ENCODE data around the gene BTF3. TPM values are rescaled to one million over a fixed set of nuclear protein-coding genes. Genes with fewer than 3 reads are reported as not detected.

Gene BTF3
- total and polyA plus RNA-seq, 4 donors = 370 to 645 (median 516) TPM

DNA sequence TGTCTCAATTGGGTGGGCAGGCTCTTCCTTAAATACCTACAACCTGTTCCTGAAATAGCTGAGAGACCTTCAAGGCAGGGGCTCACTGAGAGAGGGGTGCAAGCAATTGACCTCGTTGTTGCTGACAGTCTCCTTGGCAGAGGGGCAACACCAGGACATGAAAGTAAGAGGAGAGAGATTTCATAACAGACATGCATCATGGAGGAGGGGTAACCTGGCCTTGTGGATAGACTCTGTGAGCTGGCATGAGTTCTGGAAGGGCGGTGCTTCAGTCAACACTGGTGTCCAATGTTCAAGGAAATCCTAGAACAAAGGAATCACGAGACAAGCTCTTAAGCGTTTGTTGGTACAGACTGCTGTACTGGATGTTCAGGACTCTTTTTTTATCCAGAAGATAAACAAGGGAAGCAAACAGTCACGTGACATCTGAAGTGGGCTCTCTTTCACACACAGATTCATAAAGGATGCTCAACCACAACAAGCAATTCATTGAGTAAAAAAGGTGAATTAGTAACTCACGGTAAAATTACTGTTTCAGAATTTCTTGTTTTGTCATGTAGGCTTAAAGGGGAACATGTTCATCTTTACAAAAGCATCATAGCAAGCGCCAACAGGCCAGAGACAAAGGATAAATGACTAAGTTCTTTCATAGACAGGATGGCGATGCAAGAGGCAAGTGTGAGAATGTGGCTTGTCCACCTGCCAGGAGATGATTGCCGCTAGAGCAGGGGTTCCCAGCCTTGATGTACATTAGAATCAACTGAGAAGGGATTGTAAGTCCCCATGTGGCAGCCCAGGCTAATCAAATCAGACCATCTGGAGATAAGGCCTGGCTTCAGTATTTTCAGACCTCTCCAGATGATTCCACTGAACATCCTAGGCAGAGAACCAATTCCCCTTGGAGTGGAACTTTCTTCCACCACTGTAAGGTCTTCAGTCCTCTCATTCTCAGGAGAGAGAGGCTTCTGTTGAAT lies 46.5 kb downstream of the BTF3 start:
- no peak overlapping the region for H3K4me3 ChIP-seq
- peak overlapping the region in 1 of 2 donors; percentile 68 for H3K27ac ChIP-seq (ENCODE audit: low read depth in 1 of 2, low read length in 1 of 2)
- H3K27me3 ChIP-seq (ENCODE audit: control insufficient read depth in 3 of 3, insufficient read depth in 3 of 3, low read length in 2 of 3) = no peaks in the 10 kb centered on the region
- no peaks in the 10 kb centered on the region for H3K9me3 ChIP-seq (ENCODE audit: control insufficient read depth in 4 of 4, insufficient read depth in 3 of 4, low read length in 3 of 4)
- TF ChIP-seq CTCF (IDR thresholded peaks at IDR 0.05; ENCODE audit: control extremely low read depth, extremely low read depth) = no peak
- WGBS, 2 donors = 54 to 74% methylated on average over 9 of the region's 9 CpGs
- peaks cover 0 to 16% (median 11%) of the 10 kb centered on the region in 5 donors for H3K4me1 ChIP-seq (ENCODE audit: control insufficient read depth in 5 of 5, insufficient read depth in 5 of 5, low read length in 5 of 5)
- no peak overlapping the region for H3K9ac ChIP-seq (ENCODE audit: insufficient read depth in 1 of 2, low read length in 2 of 2)
- DNase-seq (peak in 2 of 3 donors; percentile 31 to 59), ATAC-seq (ENCODE audit: insufficient read depth, low FRiP score) (no peak)
- no peaks in the 10 kb centered on the region for H3K36me3 ChIP-seq (ENCODE audit: control insufficient read depth in 4 of 4, insufficient read depth in 4 of 4, low read length in 4 of 4)

- H3K27me3 ChIP-seq (ENCODE audit: control insufficient read depth in 3 of 3, insufficient read depth in 3 of 3, low read length in 2 of 3) = no peaks in the 10 kb centered on the region
- DNase-seq = no peak
- 88 to 95% methylated on average over 1 of the region's 1 CpG for WGBS, 2 donors
- H3K9me3 ChIP-seq (ENCODE audit: control insufficient read depth in 4 of 4, insufficient read depth in 3 of 4, low read length in 3 of 4) = no peaks in the 10 kb centered on the region
- no peak for ATAC-seq (ENCODE audit: insufficient read depth, low FRiP score)
- TF ChIP-seq CTCF (IDR thresholded peaks at IDR 0.05; ENCODE audit: control extremely low read depth, extremely low read depth) = no peak
- H3K4me3 ChIP-seq = no peak overlapping the region
- H3K9ac ChIP-seq (ENCODE audit: insufficient read depth in 1 of 2, low read length in 2 of 2) = no peak overlapping the region
- peak overlapping the region in 1 of 2 donors; percentile 68 for H3K27ac ChIP-seq (ENCODE audit: low read depth in 1 of 2, low read length in 1 of 2)
- H3K36me3 ChIP-seq (ENCODE audit: control insufficient read depth in 4 of 4, insufficient read depth in 4 of 4, low read length in 4 of 4) = no peaks in the 10 kb centered on the region
- peaks cover 0 to 16% (median 11%) of the 10 kb centered on the region in 5 donors for H3K4me1 ChIP-seq (ENCODE audit: control insufficient read depth in 5 of 5, insufficient read depth in 5 of 5, low read length in 5 of 5)
Measured at GRCh38 chr5:73545403-73545779, 47.1 kb downstream of the BTF3 start.

DNA sequence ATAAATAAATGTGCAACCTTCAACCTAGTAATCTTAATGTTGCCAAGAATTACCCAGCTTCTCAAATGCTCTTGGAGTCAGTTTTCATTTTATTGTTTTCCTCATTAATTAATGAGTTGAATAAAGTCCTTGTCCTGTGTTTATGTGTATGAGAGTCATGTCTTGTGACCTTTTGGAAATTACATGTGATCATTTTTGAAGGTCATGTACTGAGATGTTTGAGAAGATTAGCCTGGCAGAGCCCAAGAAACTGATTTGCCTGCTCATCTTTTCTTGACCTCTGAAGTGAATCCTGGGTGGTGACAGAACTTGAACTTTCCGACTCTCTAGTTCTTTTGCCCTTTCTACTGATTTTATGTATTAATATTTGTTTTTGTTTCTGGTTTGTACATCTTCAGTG lies 51.8 kb downstream of the BTF3 start:
- H3K4me3 ChIP-seq = no peak overlapping the region
- WGBS, 2 donors = 86 to 89% methylated on average over 1 of the region's 1 CpG
- no peak for TF ChIP-seq CTCF (IDR thresholded peaks at IDR 0.05; ENCODE audit: control extremely low read depth, extremely low read depth)
- peaks cover 9 to 24% (median 18%) of the 10 kb centered on the region in 4 donors for H3K36me3 ChIP-seq (ENCODE audit: control insufficient read depth in 4 of 4, insufficient read depth in 4 of 4, low read length in 4 of 4)
- H3K4me1 ChIP-seq (ENCODE audit: control insufficient read depth in 5 of 5, insufficient read depth in 5 of 5, low read length in 5 of 5) = peaks cover 0 to 2% (median 0%) of the 10 kb centered on the region in 5 donors
- no peaks in the 10 kb centered on the region for H3K27me3 ChIP-seq (ENCODE audit: control insufficient read depth in 3 of 3, insufficient read depth in 3 of 3, low read length in 2 of 3)
- no peaks in the 10 kb centered on the region for H3K9me3 ChIP-seq (ENCODE audit: control insufficient read depth in 4 of 4, insufficient read depth in 3 of 4, low read length in 3 of 4)
- no peak for DNase-seq
- H3K27ac ChIP-seq (ENCODE audit: low read depth in 1 of 2, low read length in 1 of 2) = no peak overlapping the region
- no peak overlapping the region for H3K9ac ChIP-seq (ENCODE audit: insufficient read depth in 1 of 2, low read length in 2 of 2)
- ATAC-seq (ENCODE audit: insufficient read depth, low FRiP score) = no peak
